Daoy (cell line): ENCODE measurements around the gene F8A3. TPM values are rescaled to one million over a fixed set of nuclear protein-coding genes. Genes with fewer than 3 reads are reported as not detected.
"Not testable (repeated sequence)": the region's sequence is repeated elsewhere in the genome, so short reads cannot be mapped to it uniquely, and the experiment has no call there.

ENCODE experiments used
- DNase-seq: peaks from one replicate; pipeline ENCODE4 v3.0.0-alpha.2; 2015; ENCODE audit warnings: low read depth
- total RNA-seq: library from RNA; depleted of rRNA; stranded (reverse); fragments of >200 nt; shearing (Covaris generic); gene quantifications from 2 replicates; pipeline ENCODE4 v1.2.3, GENCODE V29; 2014; rRNA removed

The F8A3 gene
- total RNA-seq = not detected in 2 replicates

DNA sequence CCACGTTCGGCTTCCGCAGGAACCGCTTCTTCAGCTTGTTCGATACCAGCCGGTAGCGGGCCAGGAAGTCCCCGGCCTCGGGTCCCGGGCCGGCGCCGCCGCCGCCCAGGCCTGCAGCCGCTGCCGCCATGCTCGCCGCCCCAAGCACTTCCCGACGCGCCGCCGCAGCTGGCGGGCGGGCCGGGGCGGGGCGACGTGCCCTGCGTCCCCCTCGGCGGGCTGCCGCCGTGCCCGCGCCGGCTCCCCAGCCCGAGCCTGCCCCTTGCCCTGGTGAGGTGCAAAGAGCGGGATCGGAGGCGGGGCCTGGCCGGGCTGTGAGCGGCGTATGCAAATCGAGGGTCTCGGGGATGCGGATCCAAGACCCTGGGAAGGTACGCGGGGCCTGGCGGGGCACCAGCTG, at the start of gene F8A3:
TSS of gene F8A3 (minus strand) at position 150 of the 400 bp plus-strand sequence. CDS start at position 130, 20 bp downstream.
- DNase-seq = not testable (repeated sequence)

DNA sequence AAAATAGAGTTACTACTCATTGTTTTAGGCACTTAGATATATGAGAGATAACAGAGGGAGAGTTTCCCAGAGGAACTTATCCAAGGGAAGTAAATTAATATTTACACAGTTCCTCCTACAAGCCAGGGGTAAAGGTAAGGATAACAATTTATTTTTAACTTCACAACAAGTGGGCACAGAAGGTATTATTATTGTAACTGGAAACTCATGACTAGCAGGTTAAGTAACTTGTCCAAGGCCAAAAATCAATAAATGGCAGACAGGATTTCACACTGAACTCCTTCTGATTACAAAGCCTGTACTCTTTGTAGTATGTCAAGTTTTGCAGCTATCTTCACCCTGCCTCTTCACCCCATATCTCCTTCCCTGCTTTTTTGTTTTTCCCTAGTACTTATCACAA, 46.9 kb upstream of the F8A3 start:
- DNase-seq = no peak

DNA sequence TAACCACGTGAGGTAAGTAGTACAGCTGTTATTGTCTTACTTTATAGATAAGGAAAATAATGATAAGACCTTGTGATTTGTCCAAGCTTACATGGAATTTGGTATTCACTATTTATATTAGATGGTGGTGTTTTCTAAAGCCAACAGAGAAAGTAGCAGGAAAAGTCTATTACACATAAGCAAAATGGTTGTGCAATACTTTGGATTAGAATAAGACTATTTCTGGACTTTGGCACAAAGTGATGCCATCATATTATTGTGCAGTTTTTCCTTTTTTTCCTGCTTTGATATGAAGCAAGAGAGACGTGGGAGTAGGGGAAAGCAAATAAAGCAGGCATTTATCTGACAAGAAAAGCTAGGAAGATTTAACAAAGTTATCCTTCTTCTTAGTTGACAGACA, 36.7 kb upstream of the F8A3 start:
- not testable (repeated sequence) for DNase-seq

DNA sequence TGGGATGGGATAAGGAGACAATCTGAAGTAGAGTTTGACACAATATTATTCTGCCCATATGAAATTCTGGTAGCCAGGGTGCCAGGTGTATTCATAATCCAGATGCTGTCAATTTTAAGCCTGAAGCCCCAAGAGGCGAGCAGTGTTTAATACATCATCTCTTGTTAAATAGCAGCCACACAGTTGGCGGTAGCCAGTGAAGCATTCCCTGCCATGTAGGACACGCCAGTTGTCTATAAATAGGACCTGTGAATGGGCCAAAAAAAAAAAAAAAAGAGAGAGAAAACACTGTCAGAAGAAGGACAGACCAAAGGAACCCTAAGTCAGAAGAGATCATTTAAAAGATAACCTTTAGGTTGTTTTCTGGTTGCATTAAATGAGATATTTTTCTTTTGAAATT, 33.0 kb upstream of the F8A3 start:
- DNase-seq = not testable (repeated sequence)

DNA sequence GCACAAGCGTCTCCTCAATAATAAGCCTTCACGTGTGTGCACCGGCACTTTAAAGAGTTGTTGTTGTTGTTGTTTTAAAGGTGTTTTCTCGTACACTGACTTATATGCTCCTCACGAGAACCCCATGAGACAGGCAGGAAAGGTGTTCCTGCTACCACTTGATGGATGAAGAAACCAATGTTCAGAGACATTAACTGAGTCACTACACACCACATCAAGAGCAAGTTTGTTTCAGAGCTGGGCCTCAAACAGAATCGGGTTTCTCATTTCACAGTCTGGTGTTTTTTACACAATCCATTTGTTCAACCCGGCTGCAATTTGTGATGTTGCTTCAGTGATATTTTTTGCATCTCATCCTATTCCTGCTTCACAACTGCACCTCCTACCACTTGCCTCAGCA, 18.7 kb upstream of the F8A3 start:
- not testable (repeated sequence) for DNase-seq

DNA sequence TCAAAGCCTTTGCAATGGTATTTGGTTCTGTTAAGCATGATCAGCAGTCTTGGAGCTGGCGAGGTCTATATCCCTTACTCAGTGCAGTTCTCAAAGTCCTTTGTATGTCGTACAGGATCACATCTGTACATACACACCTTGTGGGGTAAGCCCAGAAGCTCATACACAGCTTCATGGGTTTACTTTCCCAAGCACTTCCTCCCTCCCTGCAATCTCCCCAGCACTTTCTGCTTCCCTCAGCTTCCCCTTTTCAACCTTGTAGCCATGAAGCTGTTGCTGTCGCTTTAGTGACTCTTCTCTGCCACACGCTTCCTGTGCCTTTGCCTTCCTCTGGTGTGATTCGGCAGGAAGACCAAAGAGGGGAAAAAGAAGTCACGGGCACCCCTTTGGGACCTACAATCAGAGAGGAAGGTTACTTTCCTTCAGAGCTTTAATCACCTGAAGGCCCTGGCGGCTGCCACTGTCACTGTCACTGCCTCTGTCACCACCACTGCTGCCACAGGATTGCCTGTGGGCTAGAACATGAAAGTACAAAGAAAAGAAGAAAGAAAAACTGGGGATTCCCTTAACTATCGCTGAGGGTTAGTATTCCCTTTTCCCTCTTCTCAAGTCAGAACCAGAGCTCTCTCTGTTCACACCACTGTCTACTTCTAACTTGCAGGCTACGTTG, 8.0 kb upstream of the F8A3 start:
- DNase-seq = not testable (repeated sequence)

DNA sequence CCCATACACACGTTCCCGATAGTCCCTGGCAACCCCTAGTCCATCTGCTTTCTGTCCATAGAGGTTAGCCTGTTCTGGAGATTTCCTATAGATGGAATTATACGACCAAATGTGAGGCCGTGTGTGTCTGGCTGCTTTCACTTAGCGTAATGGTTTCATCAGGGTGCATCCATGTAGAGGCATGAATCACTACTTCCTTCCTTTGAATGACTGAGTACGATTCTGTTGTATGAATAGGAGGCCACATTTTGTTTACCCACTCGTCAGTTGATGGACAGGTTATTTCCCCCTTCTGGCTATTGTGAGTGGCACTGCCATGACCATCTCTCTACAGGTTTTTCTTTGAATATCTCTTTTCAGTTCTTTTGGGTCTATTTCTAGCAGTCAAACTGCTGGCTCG, 2.1 kb upstream of the F8A3 start:
- DNase-seq = not testable (repeated sequence)

DNA sequence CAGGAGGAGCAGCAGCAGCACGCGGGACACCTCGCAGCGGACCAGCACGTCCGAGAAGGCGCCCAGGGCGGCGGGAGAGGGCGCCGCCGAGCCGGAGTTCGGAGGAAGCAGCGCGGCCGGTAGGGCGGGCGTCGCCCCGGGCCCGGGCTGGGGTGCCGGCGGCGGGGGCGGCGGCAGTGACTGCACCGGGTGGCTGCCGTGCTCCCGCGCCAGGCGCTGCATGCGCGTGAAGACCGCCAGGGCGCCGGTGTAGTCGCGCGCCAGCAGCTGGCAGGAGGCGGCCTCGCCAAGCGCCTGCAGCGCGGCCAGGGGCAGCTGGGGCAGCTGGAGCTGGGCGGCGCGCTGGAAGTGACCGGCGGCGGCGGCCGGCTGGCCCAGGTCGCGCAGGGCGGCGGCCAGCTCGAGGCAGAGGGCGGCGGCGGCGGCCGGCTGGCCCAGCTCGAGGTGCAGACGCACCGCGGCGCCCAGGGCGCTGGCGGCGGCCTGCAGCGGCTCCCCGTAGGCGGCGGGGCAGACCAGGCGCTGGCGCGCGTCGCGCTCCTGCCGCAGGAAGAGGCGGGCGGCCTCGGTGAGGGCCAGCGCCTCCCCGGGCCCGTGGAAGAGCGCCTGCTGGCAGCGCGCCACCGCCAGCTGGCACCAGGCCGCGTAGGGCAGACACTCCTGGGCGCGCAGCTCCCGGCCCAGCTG, 516 bp downstream of the F8A3 start:
- DNase-seq = not testable (repeated sequence)

DNA sequence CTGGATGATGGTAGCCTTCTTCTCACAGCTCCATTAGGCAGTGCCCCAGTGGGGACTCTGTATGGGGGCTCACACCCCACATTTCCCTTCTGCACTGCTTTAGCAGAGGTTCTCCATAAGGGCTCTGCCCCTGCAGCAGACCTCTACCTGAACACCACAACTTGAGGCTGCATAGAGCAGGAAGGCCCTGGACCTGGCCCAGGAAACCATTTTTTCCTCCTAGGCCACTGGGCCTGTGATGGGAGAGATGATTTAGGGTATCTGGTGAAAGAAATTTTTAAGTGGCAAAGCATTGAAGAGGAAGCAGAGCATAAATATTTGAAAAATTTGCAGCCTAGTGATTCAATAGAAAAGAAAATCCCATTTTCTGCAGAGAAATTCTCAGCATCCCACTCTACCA, 17.3 kb downstream of the F8A3 start:
- DNase-seq = no peak

DNA sequence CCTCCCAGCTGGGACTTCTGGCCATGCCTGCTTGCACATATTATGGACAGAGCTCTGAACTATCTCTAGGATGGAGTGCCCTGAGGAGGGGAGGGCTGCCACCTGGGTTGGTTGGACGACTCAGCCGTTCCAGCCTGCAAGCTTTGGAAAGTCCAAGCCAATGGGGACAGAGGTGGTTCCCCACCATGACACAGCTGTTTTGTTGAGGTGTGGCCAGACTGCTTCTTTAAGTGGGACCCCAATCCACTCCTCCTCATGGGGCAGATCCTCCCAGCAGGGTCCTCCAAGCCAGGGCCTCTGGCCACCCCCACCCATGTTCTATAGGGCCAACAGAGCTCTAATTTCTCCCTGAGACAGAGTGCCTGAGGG, 22.7 kb downstream of the F8A3 start:
- DNase-seq = no peak

DNA sequence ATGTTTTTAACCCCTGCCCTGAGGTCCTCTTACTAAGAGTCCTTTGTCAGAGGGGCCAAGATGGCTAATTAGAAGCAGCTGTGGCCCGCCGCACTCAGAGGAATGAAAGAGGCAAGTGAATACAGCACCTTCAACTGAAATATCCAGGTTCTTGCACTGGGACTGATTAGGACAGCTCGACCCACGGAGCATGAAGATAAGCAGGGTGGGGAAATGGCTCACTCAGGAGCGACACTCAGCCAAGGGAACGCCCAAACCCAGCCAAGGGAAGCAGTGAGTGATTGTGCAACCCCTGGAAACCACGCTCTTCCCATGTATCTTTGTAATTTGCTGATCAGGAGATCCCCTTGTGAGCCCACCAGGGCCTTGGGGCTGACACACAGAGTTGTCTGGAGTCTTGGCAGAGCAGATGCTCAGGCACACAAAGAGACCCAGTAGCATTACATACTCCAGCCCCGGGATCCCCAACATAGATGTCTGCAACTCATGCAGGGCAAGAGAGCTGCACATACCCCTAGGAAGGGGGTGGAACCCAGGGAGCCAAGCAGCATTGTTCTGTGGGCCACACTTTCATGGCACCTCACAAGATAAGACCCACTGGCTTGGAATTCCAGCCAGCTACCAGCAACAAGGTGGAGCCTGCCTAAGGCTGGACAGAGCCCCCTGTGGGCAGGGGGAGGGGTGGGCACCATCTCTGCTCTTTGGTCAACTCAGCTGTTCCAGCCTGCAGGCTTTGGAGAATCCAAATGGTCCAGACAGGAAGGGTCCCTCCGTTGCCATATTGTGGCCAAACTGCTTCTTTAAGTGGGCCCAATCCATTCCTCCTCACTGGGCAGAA, 23.3 kb downstream of the F8A3 start:
- no peak for DNase-seq

DNA sequence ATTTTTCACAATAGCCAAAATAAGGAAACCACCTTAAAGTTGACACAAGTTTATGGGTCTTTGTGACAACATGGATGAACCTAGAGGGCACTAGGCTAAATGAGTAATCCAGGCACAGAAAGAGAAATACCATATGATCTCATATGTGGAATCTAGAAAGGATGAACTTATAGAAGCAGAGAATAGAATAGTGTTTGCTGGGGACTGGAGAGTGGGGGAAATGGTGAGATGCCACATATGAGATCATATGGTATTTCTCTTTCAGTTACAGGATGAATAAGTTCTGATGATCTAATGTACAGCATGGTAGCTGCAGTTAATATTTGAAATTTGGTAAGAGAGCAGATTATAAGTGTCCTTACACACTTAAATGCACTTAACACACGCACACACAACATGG, 40.7 kb downstream of the F8A3 start:
- DNase-seq = no peak

Other genes with a start within 250 kb of the F8A3 start
- 101 and 122 TPM in 2 replicates for gene VBP1, start 242.2 kb downstream of the F8A3 start, total RNA-seq
- gene RAB39B, start 194.1 kb downstream of the F8A3 start, total RNA-seq = 0.29 and 0.48 TPM in 2 replicates
- gene CLIC2, start 124.0 kb downstream of the F8A3 start, total RNA-seq = 4.4 and 11.5 TPM in 2 replicates
- gene F8A2, start 76.5 kb downstream of the F8A3 start, total RNA-seq = not detected in 2 replicates
- gene SPRY3, start 154.0 kb upstream of the F8A3 start, total RNA-seq = 0.06 and 0.12 TPM in 2 replicates
- 4.1 and 6.2 TPM in 2 replicates for gene TMLHE, start 154.3 kb upstream of the F8A3 start, total RNA-seq